GF-D8 (cell line): ENCODE results near the gene FRZB.
"Not testable (repeated sequence)": the region's sequence is repeated elsewhere in the genome, so short reads cannot be mapped to it uniquely, and the experiment has no call there.

Experiments
- DNase-seq: peaks from one replicate; lab custom pipeline; 2025; lab: John Stamatoyannopoulos, UW

FRZB gene

GRCh38 chr2:182866461-182867406 lies at the start of gene FRZB:
TSS of gene FRZB (minus strand) at chr2:182866637. CDS start at chr2:182866552, 85 bp downstream.
- no peak for DNase-seq

- DNase-seq, result no peak
These were observed 49.2 kb upstream of the FRZB start for GRCh38 chr2:182915369-182916326.

- DNase-seq, result no peak
These were observed 48.4 kb upstream of the FRZB start for GRCh38 chr2:182914852-182915251.

GRCh38 chr2:182913064-182913463 lies 46.6 kb upstream of the FRZB start:
- no peak for DNase-seq

GRCh38 chr2:182912518-182912915 lies 46.1 kb upstream of the FRZB start:
- no peak for DNase-seq

- no peak for DNase-seq
These were observed 45.5 kb upstream of the FRZB start for GRCh38 chr2:182911813-182912517.

GRCh38 chr2:182910965-182911364 lies 44.5 kb upstream of the FRZB start:
- DNase-seq, result no peak

GRCh38 chr2:182907081-182907830 lies 40.8 kb upstream of the FRZB start:
- no peak for DNase-seq

GRCh38 chr2:182906454-182906853 lies 40.0 kb upstream of the FRZB start:
- no peak for DNase-seq

- no peak for DNase-seq
These were observed 38.4 kb upstream of the FRZB start for GRCh38 chr2:182904844-182905243.

GRCh38 chr2:182903566-182903965 lies 37.1 kb upstream of the FRZB start:
- DNase-seq, result no peak

- DNase-seq, result no peak
These were observed 35.3 kb upstream of the FRZB start for GRCh38 chr2:182901748-182902147.

- no peak for DNase-seq
These were observed 32.3 kb upstream of the FRZB start for GRCh38 chr2:182898718-182899117.

- DNase-seq, result no peak
These were observed 30.7 kb upstream of the FRZB start for GRCh38 chr2:182897137-182897536.

GRCh38 chr2:182895798-182896197 lies 29.4 kb upstream of the FRZB start:
- DNase-seq, result no peak

GRCh38 chr2:182895169-182895568 lies 28.7 kb upstream of the FRZB start:
- DNase-seq, result no peak

GRCh38 chr2:182894174-182894573 lies 27.7 kb upstream of the FRZB start:
- DNase-seq, result no peak

GRCh38 chr2:182893666-182894065 lies 27.2 kb upstream of the FRZB start:
- no peak for DNase-seq

GRCh38 chr2:182893035-182893434 lies 26.6 kb upstream of the FRZB start:
- DNase-seq, result not testable (repeated sequence)

- DNase-seq, result no peak
These were observed 25.2 kb upstream of the FRZB start for GRCh38 chr2:182891611-182892010.

- no peak for DNase-seq
These were observed 24.4 kb upstream of the FRZB start for GRCh38 chr2:182890773-182891378.
